H1 (cell line): ENCODE data around the gene WNK4. TPM values are rescaled to one million over a fixed set of nuclear protein-coding genes. Genes with fewer than 3 reads are reported as not detected.

Experiments
- FOSL1 ChIP-seq: IDR thresholded peaks from 2 replicates; pipeline ENCODE4 v1.6.1; 2011; ENCODE audit warnings: mild to moderate bottlenecking, low read depth, low read length, moderate library complexity; ENCODE audit not compliant: insufficient read depth
- GABPA ChIP-seq: IDR thresholded peaks from 2 replicates; pipeline ENCODE4 v1.6.1; 2011; ENCODE audit warnings: mild to moderate bottlenecking, low read length, moderate library complexity, borderline replicate concordance; ENCODE audit not compliant: insufficient read depth
- HDAC6 ChIP-seq: IDR thresholded peaks from one replicate; pipeline ENCODE4 v1.7.1; 2012; ENCODE audit warnings: low read depth, mild to moderate bottlenecking, inconsistent platforms, low read length, moderate library complexity
- SIRT6 ChIP-seq: IDR thresholded peaks from one replicate; pipeline ENCODE4 v1.7.1; 2012; ENCODE audit warnings: low read length, inconsistent platforms
- polyA plus RNA-seq, 7 experiments: library from polyadenylated mRNA; depleted of rRNA in 3 of 7; stranded (reverse) in 5 of 7; unstranded in 2 of 7; fragments of >200 nt in 5 of 7; fragments of 200-250 nt in 2 of 7; gene quantifications; 1 replicate in 5 of 7; 2 replicates in 1 of 7; 4 replicates in 1 of 7; pipeline versions ENCODE4 v1.2.1 to v1.2.3, GENCODE V29; 2011 to 2013; ENCODE audit warnings: missing spikeins in 2 of 7, mixed read lengths in 2 of 7
- total RNA-seq: library from RNA; stranded (reverse); fragmentation: NEBNext Ultra II Directional; extraction: Animal tissue kit (Norgen Biotek cat#: 25700); gene quantifications from 2 replicates; pipeline ENCODE4 v1.2.1, GENCODE V29; 2021

WNK4 gene
- total and polyA plus RNA-seq, 2 of the 8 experiments (the other 6 are each of a cell fraction or from before 2014, with no cell fraction given) = 0.21 to 1.7 TPM

DNA sequence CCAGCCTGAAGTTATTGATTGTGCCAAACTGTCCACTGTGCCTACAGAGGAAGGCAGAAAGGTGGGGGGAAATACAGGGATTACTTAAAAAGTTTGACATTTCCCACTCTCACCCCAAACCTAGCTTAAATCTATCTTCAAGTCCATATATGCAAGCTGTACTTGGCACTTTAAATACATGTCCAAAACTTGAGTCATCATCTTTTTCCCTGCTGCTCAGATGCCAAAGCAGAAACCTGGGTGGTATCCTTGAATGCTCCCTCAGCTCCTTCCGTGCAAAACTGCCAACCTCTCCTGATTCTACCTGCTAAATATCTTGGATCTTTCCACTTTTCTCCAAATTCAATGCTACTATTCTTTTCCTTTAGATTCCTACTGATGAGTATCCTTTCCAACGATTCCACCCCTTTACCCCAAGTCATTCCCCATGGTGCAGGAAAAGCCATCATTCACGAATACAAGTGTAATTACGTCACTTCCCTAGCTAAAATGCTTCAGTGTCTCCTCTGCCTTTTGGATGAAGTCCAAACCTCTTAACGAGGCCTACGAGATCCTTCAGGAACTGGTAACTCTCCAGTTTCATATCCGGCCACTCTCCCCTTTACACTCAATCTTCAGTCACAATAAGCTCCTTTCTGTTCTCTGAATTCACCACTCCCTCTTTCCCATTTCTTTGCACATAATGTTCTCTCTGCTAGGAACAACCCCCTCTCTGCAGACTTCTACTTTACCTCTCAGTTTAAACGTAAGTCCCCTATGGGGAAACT, 34.4 kb downstream of the WNK4 start (continued):
- TF ChIP-seq FOSL1 (no peak), HDAC6 (no peak), GABPA (no peak), SIRT6 (no peak)
